ENCODE results near the gene TMEM9. TPM values are rescaled to one million over a fixed set of nuclear protein-coding genes. Genes with fewer than 3 reads are reported as not detected.

Gene TMEM9
- total and polyA plus RNA-seq, 2 of the 8 experiments (the other 6 are each of a cell fraction or from before 2014, with no cell fraction given) = 79.9 to 181 TPM

GRCh38 chr1:201139756-201140155, 14.5 kb downstream of the TMEM9 start:
- FAIRE-seq = no peak
- H2BK5ac ChIP-seq (ENCODE audit: low read depth, low read length) = no peak overlapping the region
- DNase-seq (ENCODE audit: low read depth in 1 of 2, low spot score in 2 of 2) = no peak
- WGBS, 2 experiments (ENCODE audit: extremely low coverage in 1 of 2, insufficient coverage in 1 of 2, insufficient read length in 1 of 2, insufficient replicate concordance in 2 of 2, low coverage in 1 of 2, low lambda C conversion rate in 2 of 2, missing lambda C conversion rate in 1 of 2) = 87% methylated on average over 9 of the region's 9 CpGs; no CpG with 5 or more reads in 1 of the 2 experiments
- H3K56ac ChIP-seq (replicated peaks; ENCODE audit: insufficient read length, low read depth, low read length) = no peak overlapping the region
- no peak overlapping the region for H2BK120ac ChIP-seq (replicated peaks; ENCODE audit: low read depth, low read length)
- H3K23me2 ChIP-seq (ENCODE audit: low read depth, low read length) = no peaks in the 10 kb centered on the region
- no peaks in the 10 kb centered on the region for H3K4me1 ChIP-seq (replicated peaks in 1 of 4; ENCODE audit: control insufficient read depth in 3 of 4, insufficient read depth in 4 of 4, low read length in 3 of 4)
- H3K79me2 ChIP-seq (ENCODE audit: control insufficient read depth in 1 of 2, insufficient read depth in 2 of 2, low read length in 2 of 2) = no peaks in the 10 kb centered on the region
- no peak overlapping the region for H3K14ac ChIP-seq (ENCODE audit: insufficient read length)
- no peak overlapping the region for H2AFZ ChIP-seq (ENCODE audit: low read length)
- H3K36me3 ChIP-seq (ENCODE audit: control insufficient read depth in 2 of 4, insufficient read depth in 4 of 4, low read length in 3 of 4) = peaks cover 34 to 85% (median 59%) of the 10 kb centered on the region in 4 experiments
- H3K27ac ChIP-seq (ENCODE audit: low read depth, low read length) = no peak overlapping the region
- H4K5ac ChIP-seq (ENCODE audit: insufficient read length, low read depth, low read length) = no peak overlapping the region
- ChIA-PET CTCF (ENCODE audit: partially characterized antibody) (interaction anchor here (1.1 to 5.8 kb wide), 5 partner anchors 9 to 25 kb away, joined by 3 to 32 read pairs (median 17); partner anchors contain the start of gene ASCL5), POLR2A (ENCODE audit: partially characterized antibody) (interaction anchor here (1.1 to 4.4 kb wide), 5 partner anchors 9 to 15 kb away, joined by 3 to 28 read pairs (median 19); partner anchors contain the start of genes ASCL5 and TMEM9)
- H3K9ac ChIP-seq (replicated peaks in 1 of 4; ENCODE audit: extremely low read depth in 1 of 4, low read depth in 3 of 4, low read length in 3 of 4) = no peak overlapping the region
- H3K4me2 ChIP-seq (ENCODE audit: insufficient read depth in 1 of 2, low read depth in 2 of 2, low read length in 2 of 2) = no peak overlapping the region
- H3K4ac ChIP-seq (replicated peaks; ENCODE audit: insufficient read length, low read depth, low read length) = no peak overlapping the region
- H3K4me3 ChIP-seq (ENCODE audit: extremely low read depth in 1 of 4, insufficient read depth in 2 of 4, low read depth in 3 of 4, low read length in 4 of 4) = no peak overlapping the region
- H3K18ac ChIP-seq (ENCODE audit: extremely low read depth, low read length) = no peak overlapping the region
- no peak overlapping the region for H4K91ac ChIP-seq (replicated peaks; ENCODE audit: insufficient read length, low read length)
- H3K9me3 ChIP-seq (ENCODE audit: insufficient read depth in 2 of 2, low read depth in 1 of 2, low read length in 1 of 2) = no peaks in the 10 kb centered on the region
- H2BK20ac ChIP-seq (ENCODE audit: low read length) = no peak overlapping the region
- no peak overlapping the region; the same call in 1 of the 2 replicates for H4K8ac ChIP-seq (ENCODE audit: extremely low read depth, insufficient read depth, low read length)
- no peaks in the 10 kb centered on the region for H3K27me3 ChIP-seq (replicated peaks in 1 of 4; ENCODE audit: control insufficient read depth in 3 of 4, extremely low read depth in 1 of 4, insufficient read depth in 3 of 4, low read length in 3 of 4)
- no peak overlapping the region for H2BK15ac ChIP-seq (ENCODE audit: low read length)
- H3K23ac ChIP-seq (ENCODE audit: insufficient read length) = no peak overlapping the region
- no peak overlapping the region for H2BK12ac ChIP-seq (ENCODE audit: low read depth, low read length)
- no peak for TF ChIP-seq GABPA (IDR thresholded peaks at IDR 0.05; ENCODE audit: borderline replicate concordance, insufficient read depth, low read length)
- TF ChIP-seq RNF2 (IDR thresholded peaks at IDR 0.05; ENCODE audit: borderline replicate concordance, low read depth, low read length, missing control alignments, poor library complexity, severe bottlenecking) = no peak
- no peak for TF ChIP-seq SP4 (IDR thresholded peaks at IDR 0.05; ENCODE audit: low read length)
- no peak for TF ChIP-seq RBBP5 (IDR thresholded peaks at IDR 0.05; ENCODE audit: borderline replicate concordance, low read depth, low read length)
- no peak for TF ChIP-seq CTBP2 (IDR thresholded peaks at IDR 0.05; ENCODE audit: borderline replicate concordance, insufficient read depth, insufficient read length, low read length)
- no peak for TF ChIP-seq ZNF274 (IDR thresholded peaks at IDR 0.05; ENCODE audit: borderline replicate concordance, extremely low read depth, low read length)
- TF ChIP-seq CEBPB (IDR thresholded peaks at IDR 0.05; ENCODE audit: low read depth, low read length) = no peak
- TF ChIP-seq JUN (IDR thresholded peaks at IDR 0.05; ENCODE audit: low read depth, low read length) = no peak
- H3K79me1 ChIP-seq (ENCODE audit: low read depth, low read length) = no peaks in the 10 kb centered on the region; the same call in 1 of the 2 replicates
- H2AK5ac ChIP-seq (ENCODE audit: low read depth, low read length) = no peak overlapping the region
- H4K20me1 ChIP-seq (replicated peaks in 1 of 2; ENCODE audit: control insufficient read depth in 1 of 2, insufficient read depth in 2 of 2, low read length in 2 of 2) = peaks cover 12 to 20% of the 10 kb centered on the region in 2 experiments
